ENCODE results near the gene SLC9A7.

The SLC9A7 gene

DNA sequence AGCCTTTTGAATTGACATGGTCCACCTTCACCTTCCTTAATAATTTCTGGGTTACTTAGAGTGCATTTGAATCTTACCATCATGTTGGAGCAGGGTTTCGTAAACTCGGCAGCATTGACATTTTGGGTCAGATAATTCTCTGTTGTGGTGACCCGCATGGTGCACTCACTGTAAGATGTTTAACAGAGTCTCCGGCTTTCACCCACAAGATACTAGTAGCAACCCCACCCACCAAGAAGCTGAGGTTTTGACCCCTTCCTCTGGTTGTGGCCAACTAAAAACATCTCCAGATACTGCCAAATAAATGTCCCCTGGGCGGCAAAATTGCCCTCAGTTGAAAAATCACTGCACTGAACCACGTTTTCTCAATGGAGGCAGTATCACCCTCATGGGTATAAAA, 122.7 kb downstream of the SLC9A7 start:
- FAIRE-seq (no peak), DNase-seq (ENCODE audit: insufficient read length, low spot score) (no peak)
- TF ChIP-seq SPI1 (IDR thresholded peaks at IDR 0.05; ENCODE audit: low read depth, low read length): no peak

DNA sequence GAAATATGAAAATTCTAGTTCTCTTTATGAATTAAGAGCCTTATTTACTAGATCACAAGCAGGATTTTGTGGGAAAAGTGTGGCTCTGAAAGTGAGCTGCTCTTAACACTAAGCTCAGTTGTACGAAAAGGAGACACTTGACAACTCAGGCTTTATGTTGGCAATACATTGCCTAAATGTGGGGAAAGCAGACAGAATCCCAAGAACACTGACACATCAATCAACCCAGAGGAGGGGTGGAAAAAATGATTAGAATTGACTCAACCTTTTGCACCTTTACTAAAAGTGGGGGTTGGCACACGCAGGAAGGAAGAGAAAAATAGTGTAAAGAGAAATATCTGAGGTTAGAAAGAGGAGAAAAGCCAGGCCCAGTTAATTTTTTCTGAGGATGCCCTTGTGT, 123.7 kb downstream of the SLC9A7 start:
- DNase-seq (ENCODE audit: insufficient read length, low spot score) (no peak), FAIRE-seq (no peak)
- no peak for TF ChIP-seq PAX5 (IDR thresholded peaks at IDR 0.05; ENCODE audit: insufficient read depth, low read length, severe bottlenecking)
- no peak for TF ChIP-seq TAF1 (IDR thresholded peaks at IDR 0.05; ENCODE audit: low read depth, low read length)
- no peak for TF ChIP-seq POU2F2 (IDR thresholded peaks at IDR 0.05; ENCODE audit: low read depth, low read length)
- TF ChIP-seq SPI1 (IDR thresholded peaks at IDR 0.05; ENCODE audit: low read depth, low read length): no peak
- TF ChIP-seq POLR2AphosphoS5 (IDR thresholded peaks at IDR 0.05; ENCODE audit: low read depth, low read length): no peak
- TF ChIP-seq POLR2A (IDR thresholded peaks at IDR 0.05; ENCODE audit: low read depth, low read length): no peak

DNA sequence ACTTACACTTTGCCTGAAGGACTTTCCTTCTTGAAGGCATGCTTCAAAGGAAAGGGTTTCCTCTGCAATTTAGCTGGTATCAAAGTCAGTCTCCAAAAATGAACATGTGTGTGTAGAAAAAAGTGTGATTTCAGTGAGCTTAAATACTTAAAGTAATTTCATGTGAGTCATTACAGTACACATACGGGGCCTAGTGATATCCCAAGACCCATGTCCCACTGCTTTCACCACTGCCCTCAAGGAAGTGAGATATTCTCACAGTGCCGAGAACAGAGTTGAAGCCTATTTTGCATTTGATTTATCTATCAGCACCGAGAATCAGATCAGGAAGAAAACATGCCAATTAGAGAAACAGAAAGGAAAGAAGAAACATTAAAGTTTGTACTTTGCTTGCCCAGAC, 124.3 kb downstream of the SLC9A7 start:
- FAIRE-seq (peak; percentile 90), DNase-seq (ENCODE audit: insufficient read length, low spot score) (no peak)
- TF ChIP-seq POLR2AphosphoS5 (IDR thresholded peaks at IDR 0.05; ENCODE audit: low read depth, low read length) (no peak), SPI1 (IDR thresholded peaks at IDR 0.05; ENCODE audit: low read depth, low read length) (peak; percentile 45; the same call in 1 of the 2 replicates), POLR2A (IDR thresholded peaks at IDR 0.05; ENCODE audit: low read depth, low read length) (no peak), POU2F2 (IDR thresholded peaks at IDR 0.05; ENCODE audit: low read depth, low read length) (no peak), PAX5 (IDR thresholded peaks at IDR 0.05; ENCODE audit: insufficient read depth, low read length, severe bottlenecking) (no peak), TAF1 (IDR thresholded peaks at IDR 0.05; ENCODE audit: low read depth, low read length) (no peak)

DNA sequence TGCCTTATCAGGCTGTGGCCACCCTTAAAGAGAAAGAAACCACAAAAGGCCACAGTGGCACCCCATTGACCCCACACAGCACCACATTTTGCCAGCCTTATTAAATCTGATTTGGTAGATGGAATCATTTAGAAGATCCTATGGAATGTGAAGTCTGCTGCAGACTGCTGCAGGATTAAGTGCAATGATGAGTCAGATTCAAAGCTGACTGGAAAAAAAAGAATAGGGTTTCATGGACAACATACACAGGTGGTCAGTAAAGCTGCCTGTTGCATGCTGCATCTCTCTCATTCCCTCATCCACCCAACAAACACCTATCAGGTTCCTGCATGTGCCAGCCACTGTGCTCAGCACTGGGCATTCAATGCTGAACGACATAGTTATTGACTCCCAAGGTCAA, 128.8 kb downstream of the SLC9A7 start:
- no peak for TF ChIP-seq POLR2A (IDR thresholded peaks at IDR 0.05; ENCODE audit: low read depth, low read length)
- TF ChIP-seq POLR2AphosphoS5 (IDR thresholded peaks at IDR 0.05; ENCODE audit: low read depth, low read length): no peak
- TF ChIP-seq TAF1 (IDR thresholded peaks at IDR 0.05; ENCODE audit: low read depth, low read length): no peak
- no peak for TF ChIP-seq POU2F2 (IDR thresholded peaks at IDR 0.05; ENCODE audit: low read depth, low read length)
- no peak for TF ChIP-seq SPI1 (IDR thresholded peaks at IDR 0.05; ENCODE audit: low read depth, low read length)
- no peak for TF ChIP-seq PAX5 (IDR thresholded peaks at IDR 0.05; ENCODE audit: insufficient read depth, low read length, severe bottlenecking)
- peak; percentile 57 for FAIRE-seq

DNA sequence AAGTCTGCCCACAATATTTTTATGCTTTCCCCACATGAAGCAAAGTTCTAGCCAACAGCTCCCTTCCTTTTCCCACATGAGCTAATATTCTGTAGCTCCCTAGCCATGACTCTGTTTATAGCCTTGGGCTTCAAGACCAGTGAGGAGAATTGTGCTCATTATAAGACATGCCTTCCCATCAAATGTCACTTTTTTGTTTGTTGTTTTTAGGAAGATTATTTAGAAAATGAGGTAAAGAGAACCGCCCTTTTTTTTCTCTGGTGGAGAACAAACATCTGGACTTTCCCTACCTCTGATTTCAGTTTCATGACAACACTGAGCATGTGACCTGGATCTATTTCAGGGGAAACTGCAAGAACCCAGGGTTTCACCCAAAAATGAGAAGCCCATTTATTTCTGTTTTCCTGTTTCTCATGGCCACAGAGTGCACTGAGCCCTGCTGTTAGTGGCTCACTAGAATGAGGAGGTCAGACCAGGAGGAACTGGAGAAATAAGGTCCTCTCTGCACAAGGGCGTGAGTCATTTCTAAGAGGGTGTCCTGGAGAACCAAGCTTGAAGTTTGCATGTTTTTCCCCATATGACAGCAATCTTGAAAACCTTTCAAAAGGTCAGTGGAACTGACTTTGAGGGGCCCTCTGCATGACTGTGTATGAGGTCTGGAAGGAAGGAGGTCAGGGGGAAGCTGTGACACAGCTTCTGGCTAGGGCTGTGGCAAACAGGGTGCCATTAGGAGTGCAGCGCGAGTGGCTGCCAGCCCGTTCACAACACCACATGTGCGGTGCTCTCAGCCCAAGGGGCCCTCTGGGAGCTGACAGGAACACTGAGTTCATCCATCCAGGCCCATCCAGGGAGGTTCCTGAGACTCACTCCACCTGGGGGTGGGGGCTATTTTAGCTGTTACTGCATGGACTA, 130.2 kb downstream of the SLC9A7 start:
- DNase-seq (ENCODE audit: insufficient read length, low spot score) (no peak), FAIRE-seq (peak; percentile 98)
- TF ChIP-seq POLR2AphosphoS5 (IDR thresholded peaks at IDR 0.05; ENCODE audit: low read depth, low read length) (peak; percentile 45; the same call in 1 of the 2 replicates), PAX5 (IDR thresholded peaks at IDR 0.05; ENCODE audit: insufficient read depth, low read length, severe bottlenecking) (no peak), SPI1 (IDR thresholded peaks at IDR 0.05; ENCODE audit: low read depth, low read length) (peak; percentile 72), POLR2A (IDR thresholded peaks at IDR 0.05; ENCODE audit: low read depth, low read length) (no peak), TAF1 (IDR thresholded peaks at IDR 0.05; ENCODE audit: low read depth, low read length) (no peak), POU2F2 (IDR thresholded peaks at IDR 0.05; ENCODE audit: low read depth, low read length) (peak; percentile 76)

More for the DNA sequence above, 128.8 kb downstream of the SLC9A7 start:
- DNase-seq (ENCODE audit: insufficient read length, low spot score): no peak

DNA sequence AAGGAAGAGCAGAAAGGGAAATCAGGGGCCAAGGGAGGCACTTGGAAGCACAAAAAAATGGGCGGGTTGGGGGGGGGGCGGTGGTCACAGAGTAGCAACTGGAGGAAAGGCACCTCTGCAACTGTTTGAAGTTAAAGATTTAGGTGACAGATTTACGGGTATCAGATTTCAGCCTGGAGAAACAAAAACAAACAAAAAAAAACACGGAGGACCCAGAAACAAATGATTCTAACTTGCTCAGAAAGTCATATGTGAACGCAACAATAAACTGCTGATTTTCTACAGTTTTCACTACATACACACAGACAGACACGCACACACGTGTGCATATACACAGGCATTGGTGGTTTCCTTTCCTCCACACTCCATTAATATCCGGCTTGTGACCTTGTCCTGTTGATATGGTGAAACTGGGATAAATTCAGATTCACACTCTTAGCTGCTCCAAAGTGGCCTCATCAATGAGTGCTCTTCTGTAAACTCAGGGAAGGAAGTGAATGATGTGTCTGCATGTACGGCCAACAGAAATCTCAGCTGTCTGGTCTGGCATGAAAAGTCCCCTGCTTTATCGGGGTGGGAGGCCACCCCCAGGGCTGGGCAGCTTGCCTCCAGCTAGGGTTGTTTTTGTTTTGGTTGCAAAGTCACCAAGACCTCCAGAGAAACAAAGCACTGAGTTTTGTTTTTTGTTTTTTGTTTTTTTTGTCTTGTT, 131.1 kb downstream of the SLC9A7 start:
- no peak for TF ChIP-seq PAX5 (IDR thresholded peaks at IDR 0.05; ENCODE audit: insufficient read depth, low read length, severe bottlenecking)
- TF ChIP-seq TAF1 (IDR thresholded peaks at IDR 0.05; ENCODE audit: low read depth, low read length): no peak
- TF ChIP-seq POLR2AphosphoS5 (IDR thresholded peaks at IDR 0.05; ENCODE audit: low read depth, low read length): no peak
- no peak for TF ChIP-seq SPI1 (IDR thresholded peaks at IDR 0.05; ENCODE audit: low read depth, low read length)
- FAIRE-seq (no peak), DNase-seq (ENCODE audit: insufficient read length, low spot score) (no peak)

DNA sequence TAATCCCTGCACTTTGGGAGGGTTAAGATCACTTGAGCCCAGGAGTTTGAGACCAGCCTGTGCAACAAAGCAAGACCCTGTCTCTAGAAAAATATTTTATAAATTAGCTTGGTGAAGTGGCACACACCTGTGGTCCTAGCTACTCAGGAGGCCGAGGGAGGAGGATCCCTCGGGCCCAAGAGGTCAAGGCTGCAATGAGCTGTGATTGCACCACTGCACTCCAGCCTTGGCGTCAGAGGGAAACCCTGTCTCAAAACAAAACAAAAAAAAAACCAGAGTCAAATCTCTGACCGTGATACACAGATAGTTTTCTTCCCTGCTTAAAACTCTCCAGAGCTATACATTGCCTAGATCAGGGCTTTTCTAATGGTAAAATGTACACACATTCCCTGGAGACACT, 131.9 kb downstream of the SLC9A7 start:
- TF ChIP-seq SPI1 (IDR thresholded peaks at IDR 0.05; ENCODE audit: low read depth, low read length): no peak
- no peak for TF ChIP-seq PAX5 (IDR thresholded peaks at IDR 0.05; ENCODE audit: insufficient read depth, low read length, severe bottlenecking)
- TF ChIP-seq TAF1 (IDR thresholded peaks at IDR 0.05; ENCODE audit: low read depth, low read length): no peak
- no peak for TF ChIP-seq POLR2AphosphoS5 (IDR thresholded peaks at IDR 0.05; ENCODE audit: low read depth, low read length)
- no peak for TF ChIP-seq POU2F2 (IDR thresholded peaks at IDR 0.05; ENCODE audit: low read depth, low read length)
- no peak for TF ChIP-seq POLR2A (IDR thresholded peaks at IDR 0.05; ENCODE audit: low read depth, low read length)
- FAIRE-seq (peak; percentile 63), DNase-seq (ENCODE audit: insufficient read length, low spot score) (no peak)

DNA sequence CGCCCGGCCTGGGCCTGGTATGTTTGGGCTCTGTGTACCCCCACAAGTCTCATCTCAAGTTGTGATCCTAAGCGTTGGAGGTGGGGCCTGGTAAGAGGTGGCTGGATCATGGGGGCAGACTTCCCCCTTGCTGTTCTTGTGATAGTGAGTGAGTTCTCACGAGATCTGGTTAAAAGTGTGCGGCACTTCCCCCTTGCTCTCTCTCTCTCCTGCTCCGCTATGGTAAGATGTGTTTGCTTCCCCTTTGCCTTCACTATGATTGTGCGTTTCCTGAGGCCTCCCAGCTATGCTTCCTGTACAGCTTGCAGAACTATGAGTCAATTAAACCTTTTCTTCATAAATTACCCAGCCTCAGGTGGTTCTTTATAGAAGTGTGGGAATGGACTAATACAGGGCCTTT, 132.4 kb downstream of the SLC9A7 start:
- no peak for DNase-seq (ENCODE audit: insufficient read length, low spot score)
- TF ChIP-seq SPI1 (IDR thresholded peaks at IDR 0.05; ENCODE audit: low read depth, low read length) (peak; percentile 53; the same call in 1 of the 2 replicates), PAX5 (IDR thresholded peaks at IDR 0.05; ENCODE audit: insufficient read depth, low read length, severe bottlenecking) (no peak)
- peak; percentile 91 for FAIRE-seq

DNA sequence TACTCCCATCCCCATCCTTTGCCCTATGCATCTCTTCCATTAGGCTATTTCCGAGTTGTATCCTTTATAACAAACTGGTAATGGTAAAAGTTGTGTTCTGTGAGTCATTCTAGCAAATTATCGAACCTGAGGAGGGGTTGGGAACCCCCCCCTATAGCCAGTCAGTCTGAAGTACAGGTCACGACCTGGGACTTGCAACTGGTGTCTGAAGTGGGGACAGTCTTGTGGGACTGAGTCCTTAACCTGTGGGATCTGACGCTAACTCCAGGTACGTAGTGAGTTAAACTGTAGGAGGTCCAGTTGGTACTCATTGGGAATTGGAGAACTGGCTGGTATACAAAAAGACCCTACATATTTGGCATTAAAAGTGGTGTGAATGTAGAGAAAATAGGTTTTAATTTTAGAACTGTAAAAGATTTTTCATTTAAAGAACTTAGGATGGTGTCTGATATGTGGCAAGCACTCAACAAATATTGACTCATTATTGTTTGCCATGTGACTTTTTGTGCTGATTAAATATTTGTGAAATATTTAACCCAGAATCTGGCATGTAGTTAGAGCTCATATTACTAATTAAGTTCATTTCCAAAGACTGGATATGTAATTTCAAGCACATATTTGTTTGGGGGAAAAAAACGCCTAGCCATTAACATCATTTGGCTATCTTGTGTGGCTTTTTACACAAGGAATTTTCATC, 134.7 kb downstream of the SLC9A7 start:
- no peak for DNase-seq (ENCODE audit: insufficient read length, low spot score)
- FAIRE-seq: peak; percentile 33
- TF ChIP-seq POU2F2 (IDR thresholded peaks at IDR 0.05; ENCODE audit: low read depth, low read length): no peak
- TF ChIP-seq SPI1 (IDR thresholded peaks at IDR 0.05; ENCODE audit: low read depth, low read length): no peak

All from GM12891 (cell line).